GM12878 (cell line): ENCODE data around the gene C12orf60. TPM values are rescaled to one million over a fixed set of nuclear protein-coding genes. Genes with fewer than 3 reads are reported as not detected.

Experiments
- ATAC-seq: fragments of 200-7000 bp; cut with Tn5 transposase; 3 replicates; pipeline ENCODE4 v1.9.1; 2020; ENCODE audit warnings: mild to moderate bottlenecking, moderate library complexity
- BruUV-seq: library from RNA; stranded (reverse); fragments of 400-500 nt; replicated peaks from 2 replicates; lab custom pipeline; 2021; lab: Mats Ljungman, UMichigan
- CTCF ChIA-PET: fragments of 300-600 bp; sonication (Branson Sonifier 250); formaldehyde crosslinking; extraction: SDS; loops from one replicate; lab custom pipeline; 2021; ENCODE audit warnings: inconsistent platforms; lab: Yijun Ruan, JAX
- POLR2A ChIA-PET: fragments of 350-600 bp; formaldehyde crosslinking; extraction: SDS; loops from one replicate; lab custom pipeline; 2021; ENCODE audit warnings: inconsistent platforms; lab: Charles Lee
- RAD21 ChIA-PET: fragments of 300-600 bp; sonication (Branson Sonifier 250); formaldehyde crosslinking; loops from one replicate; lab custom pipeline; 2023; ENCODE audit warnings: antibody characterized with exemption; ENCODE audit not compliant: unreplicated experiment; lab: Charles Lee
- SMC1A ChIA-PET: fragments of 300-600 bp; sonication (Branson Sonifier 250); formaldehyde crosslinking; loops from one replicate; lab custom pipeline; 2023; ENCODE audit not compliant: unreplicated experiment, uncharacterized antibody; lab: Charles Lee
- DNase-seq: peaks from one replicate; pipeline ENCODE4 v3.0.0-alpha.2; 2011; ENCODE audit warnings: low read depth, low spot score
- FAIRE-seq: peaks from 3 replicates; lab custom pipeline; 2011; peaks lifted over from hg19 to GRCh38; lab: Jason Lieb, UNC
- H2AFZ ChIP-seq: 2 replicates; pipeline ENCODE4 v1.6.0; 2011; ENCODE audit warnings: low read depth, low read length, control low read depth; ENCODE audit not compliant: control insufficient read depth
- H3K27ac ChIP-seq: 2 replicates; pipeline ENCODE4 v1.5.1; 2011; ENCODE audit warnings: control low read depth; ENCODE audit not compliant: control insufficient read depth, insufficient read depth
- H3K27me3 ChIP-seq, 2 experiments: replicated peaks in 1 of 2; 2 replicates each; pipeline versions ENCODE4 v1.6.0 to v1.6.1; 2011; ENCODE audit warnings: low read length in 1 of 2; ENCODE audit not compliant: control insufficient read depth in 2 of 2, insufficient read depth in 2 of 2
- H3K36me3 ChIP-seq, 2 experiments: 2 replicates each; pipeline ENCODE4 v1.5.1; 2011; ENCODE audit warnings: low read length in 1 of 2; ENCODE audit not compliant: control insufficient read depth in 2 of 2, insufficient read depth in 2 of 2
- H3K4me1 ChIP-seq: 2 replicates; pipeline ENCODE4 v1.6.1; 2011; ENCODE audit warnings: mild to moderate bottlenecking, low read length, moderate library complexity, mixed read lengths; ENCODE audit not compliant: control insufficient read depth, insufficient read depth
- H3K4me2 ChIP-seq: 2 replicates; pipeline ENCODE4 v1.6.0; 2011; ENCODE audit warnings: control low read depth; ENCODE audit not compliant: control insufficient read depth, insufficient read depth
- H3K4me3 ChIP-seq: fragments of 200-600 bp; sonication (generic); 2 replicates; pipeline ENCODE4 v1.5.1; 2016
- H3K79me2 ChIP-seq: 2 replicates; pipeline ENCODE4 v1.6.0; 2011; ENCODE audit warnings: low read length; ENCODE audit not compliant: control insufficient read depth, insufficient read depth
- H3K9ac ChIP-seq: 2 replicates; pipeline ENCODE4 v1.8.0; 2011; ENCODE audit warnings: low read length, control low read depth, mixed read lengths; ENCODE audit not compliant: control insufficient read depth, insufficient read depth
- H3K9me3 ChIP-seq: replicated peaks from 3 replicates; pipeline ENCODE4 v1.5.1; 2011; ENCODE audit warnings: mild to moderate bottlenecking, low read length; ENCODE audit not compliant: control insufficient read depth, insufficient read depth
- H4K20me1 ChIP-seq: 2 replicates; pipeline ENCODE4 v1.6.0; 2011; ENCODE audit not compliant: control insufficient read depth, insufficient read depth
- BMI1 ChIP-seq: fragments of 450-650 bp; IDR thresholded peaks from 2 replicates; pipeline ENCODE4 v1.6.1; 2016; ENCODE audit warnings: mild to moderate bottlenecking, moderate library complexity, borderline replicate concordance
- CHD1 ChIP-seq: IDR thresholded peaks from 2 replicates; pipeline ENCODE4 v1.6.1; 2012; ENCODE audit warnings: low read depth, low read length, improper control_type of control experiment
- E2F4 ChIP-seq: IDR thresholded peaks from 2 replicates; pipeline ENCODE4 v1.6.1; 2012; ENCODE audit warnings: low read depth, low read length, improper control_type of control experiment
- E2F8 ChIP-seq: fragments of 450-650 bp; IDR thresholded peaks from 2 replicates; pipeline ENCODE4 v1.6.1; 2018; ENCODE audit warnings: mild to moderate bottlenecking, low read depth, moderate library complexity; ENCODE audit not compliant: partially characterized antibody
- ELK1 ChIP-seq: IDR thresholded peaks from 2 replicates; pipeline ENCODE4 v1.6.1; 2012; ENCODE audit warnings: low read depth, low read length, improper control_type of control experiment
- JUNB ChIP-seq: IDR thresholded peaks from 2 replicates; pipeline ENCODE4 v1.6.1; 2016; ENCODE audit warnings: antibody characterized with exemption, mild to moderate bottlenecking
- NFIC ChIP-seq: IDR thresholded peaks from 2 replicates; pipeline ENCODE4 v1.6.1; 2012; ENCODE audit warnings: low read depth, mild to moderate bottlenecking, inconsistent platforms, low read length, moderate library complexity
- PAX8 ChIP-seq: fragments of 450-650 bp; IDR thresholded peaks from 2 replicates; pipeline ENCODE4 v1.6.1; 2017; ENCODE audit warnings: mild to moderate bottlenecking, moderate library complexity
- RAD21 ChIP-seq: IDR thresholded peaks from 2 replicates; pipeline ENCODE4 v1.6.1; 2011; ENCODE audit warnings: mild to moderate bottlenecking, low read depth, low read length, moderate library complexity; ENCODE audit not compliant: insufficient read depth
- SREBF1 ChIP-seq: IDR thresholded peaks from 2 replicates; pipeline ENCODE4 v1.6.1; 2012; ENCODE audit warnings: mild to moderate bottlenecking, low read length
- TBL1XR1 ChIP-seq: IDR thresholded peaks from 2 replicates; pipeline ENCODE4 v1.6.1; 2012; ENCODE audit warnings: low read depth, low read length, improper control_type of control experiment
- ZBTB11 ChIP-seq: fragments of 450-650 bp; formaldehyde crosslinking; IDR thresholded peaks from 2 replicates; pipeline ENCODE4 v1.5.0; 2022; ENCODE audit warnings: mild to moderate bottlenecking, missing genetic modification characterization
- ZNF207 ChIP-seq: fragments of 450-650 bp; IDR thresholded peaks from 2 replicates; pipeline ENCODE4 v1.6.1; 2014; ENCODE audit warnings: antibody characterized with exemption, mild to moderate bottlenecking, borderline replicate concordance
- WGBS: methylation state at CpG from one replicate; pipeline ENCODE4 v1.1.6; 2016; ENCODE audit warnings: low lambda C conversion rate; ENCODE audit not compliant: insufficient replicate concordance, insufficient coverage; ENCODE audit errors: missing lambda C conversion rate; 5-methylcytosine and 5-hydroxymethylcytosine counted together
- in situ Hi-C: fragments of 300-500 bp; cut with MboI; formaldehyde crosslinking; loops from 9 replicates; pipeline ENCODE4 v1.14.3; 2018; ENCODE audit warnings: mixed read lengths
- intact Hi-C: fragments of 100-400 bp; cut with micrococcal nuclease; formaldehyde crosslinking; loops from one replicate; pipeline ENCODE4 v1.14.2; 2022; ENCODE audit not compliant: unreplicated experiment
- polyA plus RNA-seq, 11 experiments: library from polyadenylated mRNA; depleted of rRNA in 4 of 11; unstranded in 6 of 11; stranded (reverse) in 5 of 11; fragments of >200 nt; fragmentation: Nextera tagmentation in 4 of 11; fragmentation: Illumina TruSeq in 1 of 11; extraction: Ambion mirVana in 4 of 11; extraction: Trizol in 1 of 11; gene quantifications; 1 replicate in 1 of 11; 2 replicates in 10 of 11; pipeline versions ENCODE4 v1.2.1 to v1.2.3, GENCODE V29; 2011 to 2016; ENCODE audit warnings: inconsistent platforms in 2 of 11, missing spikeins in 2 of 11, low read depth in 1 of 11
- total RNA-seq, 4 experiments: library from RNA; depleted of rRNA in 3 of 4; stranded (reverse); fragments of >200 nt in 3 of 4; fragmentation: Illumina TruSeq in 1 of 4; extraction: Trizol in 1 of 4; gene quantifications; 2 replicates each; pipeline versions ENCODE4 v1.2.1 to v1.2.3, GENCODE V29; 2013 to 2021

C12orf60 gene
- total and polyA plus RNA-seq, 10 of the 15 experiments (the other 5 are each of a cell fraction or from before 2014, with no cell fraction given), result 1.8 to 7.2 (median 3.2) TPM

- ChIA-PET SMC1A (interaction anchor here (0.7 to 4.4 kb wide), 7 partner anchors 16 to 219 kb away, joined by 3 to 29 read pairs (median 4); no protein-coding TSS in a partner anchor), CTCF (interaction anchor here (1.0 to 1.8 kb wide), 7 partner anchors 17 to 219 kb away, joined by 3 to 5 read pairs (median 3); no protein-coding TSS in a partner anchor)
- no peak overlapping the region for H3K4me2 ChIP-seq
- 94% methylated on average over 3 of the region's 3 CpGs for WGBS
- no peak overlapping the region for H2AFZ ChIP-seq
- BruUV-seq, result no TSS peak
- H3K36me3 ChIP-seq, result no peaks in the 10 kb centered on the region
- H3K4me3 ChIP-seq, result no peak overlapping the region
- no peak overlapping the region for H3K27ac ChIP-seq
- in situ Hi-C loops, result loop anchor here (10.0 to 25.0 kb wide), 3 partner anchors 178 to 1965 kb away; partner anchors contain the start of genes DDX47 and STRAP
- peaks cover 5% of the 10 kb centered on the region for H3K4me1 ChIP-seq
- no peaks in the 10 kb centered on the region for H3K9me3 ChIP-seq
- DNase-seq (no peak), FAIRE-seq (no peak)
- H3K27me3 ChIP-seq, result no peaks in the 10 kb centered on the region
- H3K79me2 ChIP-seq, result peaks cover 15% of the 10 kb centered on the region
- no peaks in the 10 kb centered on the region for H4K20me1 ChIP-seq
- no peak overlapping the region for H3K9ac ChIP-seq
- no peak for TF ChIP-seq TBL1XR1
- no peak for TF ChIP-seq NFIC
- TF ChIP-seq ZNF207, result no peak
- TF ChIP-seq PAX8, result no peak
- TF ChIP-seq CHD1, result no peak
- TF ChIP-seq JUNB, result no peak
- TF ChIP-seq BMI1, result no peak
- TF ChIP-seq E2F4, result no peak
- TF ChIP-seq ELK1, result no peak
- TF ChIP-seq E2F8, result no peak
- no peak for TF ChIP-seq RAD21
- no peak for TF ChIP-seq ZBTB11 (CRISPR knock-in tag)
- no peak for TF ChIP-seq SREBF1
- TF ChIP-seq, all 136 proteins: peak for 0
- ChIA-PET RAD21 (interaction anchor here (0.9 to 9.5 kb wide), 5 partner anchors 25 to 219 kb away, joined by 3 to 89 read pairs (median 4); partner anchors contain the start of genes C12orf60 and WBP11), POLR2A (no interaction called here)
- intact Hi-C loops, result no loop called here
- no peak for ATAC-seq
Observed at GRCh38 chr12:14777271-14777670, 26.2 kb upstream of the C12orf60 start.
